ENCODE data around the gene STKLD1. TPM values are rescaled to one million over a fixed set of nuclear protein-coding genes. Genes with fewer than 3 reads are reported as not detected.

Gene STKLD1
- total and polyA plus RNA-seq, 9 of the 15 experiments (the other 6 are each of a cell fraction or from before 2014, with no cell fraction given): 0.10 to 0.65 (median 0.33) TPM; not detected in 2

GRCh38 chr9:133362359-133363044 lies 13.7 kb upstream of the STKLD1 start (continued):
- TF ChIP-seq, protein P1, sequence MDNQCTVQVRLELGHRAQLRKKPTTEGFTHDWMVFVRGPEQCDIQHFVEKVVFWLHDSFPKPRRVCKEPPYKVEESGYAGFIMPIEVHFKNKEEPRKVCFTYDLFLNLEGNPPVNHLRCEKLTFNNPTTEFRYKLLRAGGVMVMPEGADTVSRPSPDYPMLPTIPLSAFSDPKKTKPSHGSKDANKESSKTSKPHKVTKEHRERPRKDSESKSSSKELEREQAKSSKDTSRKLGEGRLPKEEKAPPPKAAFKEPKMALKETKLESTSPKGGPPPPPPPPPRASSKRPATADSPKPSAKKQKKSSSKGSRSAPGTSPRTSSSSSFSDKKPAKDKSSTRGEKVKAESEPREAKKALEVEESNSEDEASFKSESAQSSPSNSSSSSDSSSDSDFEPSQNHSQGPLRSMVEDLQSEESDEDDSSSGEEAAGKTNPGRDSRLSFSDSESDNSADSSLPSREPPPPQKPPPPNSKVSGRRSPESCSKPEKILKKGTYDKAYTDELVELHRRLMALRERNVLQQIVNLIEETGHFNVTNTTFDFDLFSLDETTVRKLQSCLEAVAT (IDR thresholded peaks at IDR 0.05): peak in 1 of 2 experiments; percentile 59; a peak in 1 of 4 replicates
- TF ChIP-seq POLR2A (conservative IDR thresholded peaks at IDR 0.05) (peak; percentile 15; the same call in 1 of the 2 replicates), NFIC (IDR thresholded peaks at IDR 0.05) (peak; percentile 91), SUPT5H (IDR thresholded peaks at IDR 0.05) (peak; percentile 47)

GRCh38 chr9:133366435-133366834 lies 9.7 kb upstream of the STKLD1 start:
- Histone ChIP-seq H4K20me1 (replicated peaks; ENCODE audit: control insufficient read depth, insufficient read depth, low read length) (peaks cover 59% of the 10 kb centered on the region), H3K4me1 (replicated peaks in 1 of 2; ENCODE audit: control insufficient read depth in 2 of 2, insufficient read depth in 2 of 2, low read length in 2 of 2) (peaks cover 9 to 18% of the 10 kb centered on the region in 2 experiments; a peak in 4 of 5 replicates)
- no TSS peak for BruUV-seq (replicated peaks)
- no peak for TF ChIP-seq RAD21 (CRISPR knock-in tag; conservative IDR thresholded peaks at IDR 0.05 in 1 of 2, IDR thresholded peaks at IDR 0.05 in 1 of 2)
- no peak for TF ChIP-seq SRSF1 (IDR thresholded peaks at IDR 0.05; ENCODE audit: low read depth, low read length)
- TF ChIP-seq ZNF707 (CRISPR knock-in tag; conservative IDR thresholded peaks at IDR 0.05): no peak
- TF ChIP-seq CCAR2 (IDR thresholded peaks at IDR 0.05; ENCODE audit: low read depth, low read length): no peak
- no peak for TF ChIP-seq SRSF7 (optimal IDR thresholded peaks at IDR 0.05; ENCODE audit: low read depth, low read length)
- TF ChIP-seq NR2C1 (IDR thresholded peaks at IDR 0.05): no peak
- TF ChIP-seq NR2C1 (tag; IDR thresholded peaks at IDR 0.05): no peak
- TF ChIP-seq ZBTB8A (IDR thresholded peaks at IDR 0.05; ENCODE audit: partially characterized antibody): no peak
- TF ChIP-seq, protein P2, sequence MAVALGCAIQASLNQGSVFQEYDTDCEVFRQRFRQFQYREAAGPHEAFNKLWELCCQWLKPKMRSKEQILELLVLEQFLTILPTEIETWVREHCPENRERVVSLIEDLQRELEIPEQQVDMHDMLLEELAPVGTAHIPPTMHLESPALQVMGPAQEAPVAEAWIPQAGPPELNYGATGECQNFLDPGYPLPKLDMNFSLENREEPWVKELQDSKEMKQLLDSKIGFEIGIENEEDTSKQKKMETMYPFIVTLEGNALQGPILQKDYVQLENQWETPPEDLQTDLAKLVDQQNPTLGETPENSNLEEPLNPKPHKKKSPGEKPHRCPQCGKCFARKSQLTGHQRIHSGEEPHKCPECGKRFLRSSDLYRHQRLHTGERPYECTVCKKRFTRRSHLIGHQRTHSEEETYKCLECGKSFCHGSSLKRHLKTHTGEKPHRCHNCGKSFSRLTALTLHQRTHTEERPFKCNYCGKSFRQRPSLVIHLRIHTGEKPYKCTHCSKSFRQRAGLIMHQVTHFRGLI (CRISPR knock-in tag; IDR thresholded peaks at IDR 0.05): no peak
- no peak for TF ChIP-seq PTRF (tag; IDR thresholded peaks at IDR 0.05)
- TF ChIP-seq NFIX (CRISPR knock-in tag; IDR thresholded peaks at IDR 0.05; ENCODE audit: low read depth): no peak
- TF ChIP-seq SMARCB1 (IDR thresholded peaks at IDR 0.05; ENCODE audit: insufficient read length, low read depth): no peak

More at GRCh38 chr9:133366435-133366834, 9.7 kb upstream of the STKLD1 start:
- Histone ChIP-seq H3K79me2 (ENCODE audit: control insufficient read depth, insufficient read depth, low read length) (peaks cover 53% of the 10 kb centered on the region), H3K4me2 (ENCODE audit: insufficient read depth, low read length) (no peak overlapping the region), H2AFZ (ENCODE audit: low read depth, low read length) (no peak overlapping the region), H3K9me3 (replicated peaks; ENCODE audit: control insufficient read depth, insufficient read depth, low read depth, low read length) (no peaks in the 10 kb centered on the region), H3K4me3 (no peak overlapping the region), H3K9ac (ENCODE audit: insufficient read depth in 1 of 2, low read depth in 2 of 2, low read length in 2 of 2) (no peak overlapping the region), H3K27me3 (ENCODE audit: control insufficient read depth in 2 of 2, insufficient read depth in 2 of 2, low read length in 2 of 2) (no peaks in the 10 kb centered on the region), H3K36me3 (ENCODE audit: control insufficient read depth, insufficient read depth, low read length) (peaks cover 98% of the 10 kb centered on the region), H3K9me1 (ENCODE audit: control insufficient read depth, insufficient read depth, low read length) (peaks cover 26% of the 10 kb centered on the region), H3K27ac (ENCODE audit: extremely low read depth, low read depth, low read length) (no peak overlapping the region; the same call in 2 of the 3 replicates)
- WGBS (ENCODE audit: insufficient coverage, low coverage, missing lambda C conversion rate): 95% methylated on average over 11 of the region's 11 CpGs
- FAIRE-seq (no peak), ATAC-seq (no peak), DNase-seq (ENCODE audit: extremely low read depth in 1 of 4, low spot score in 3 of 4) (no peak)
- intact Hi-C loops (cut with micrococcal nuclease): no loop called here
- in situ Hi-C loops (cut with MboI): no loop called here
- ChIA-PET CTCF (ENCODE audit: low intra/inter-chr PET ratio) (no interaction called here), POLR2A (interaction anchor here (0.8 to 6.3 kb wide), 7 partner anchors 8 to 213 kb away, joined by 3 to 81 read pairs (median 4); partner anchors contain the start of genes MED22, RPL7A, STKLD1 and SURF1)

All from K562 (cell line).